Liver (tissue), 9 donors: ENCODE measurements around the gene PLB1. TPM values are rescaled to one million over a fixed set of nuclear protein-coding genes. Genes with fewer than 3 reads are reported as not detected.

ENCODE experiments used
- DNase-seq: peaks from one replicate; pipeline ENCODE4 v3.0.0-alpha.2; 2017; ENCODE audit warnings: low spot score
- H3K27ac ChIP-seq, 2 donors: one replicate each; pipeline ENCODE4 v1.7.0; 2013; ENCODE audit warnings: inconsistent platforms in 2 of 2, low read length in 2 of 2, control low read depth in 1 of 2, low read depth in 1 of 2, mild to moderate bottlenecking in 1 of 2
- H3K27me3 ChIP-seq, 4 donors: one replicate each; pipeline versions ENCODE4 v1.6.1 to v1.7.0; 2013; ENCODE audit warnings: low read length in 3 of 4, inconsistent platforms in 1 of 4, mild to moderate bottlenecking in 1 of 4, moderate library complexity in 1 of 4; ENCODE audit not compliant: control insufficient read depth in 4 of 4, insufficient read depth in 4 of 4
- H3K36me3 ChIP-seq, 4 donors: one replicate each; pipeline versions ENCODE4 v1.6.1 to v1.7.0; 2013; ENCODE audit warnings: low read length in 3 of 4, mild to moderate bottlenecking in 3 of 4, low read depth in 1 of 4, moderate library complexity in 1 of 4; ENCODE audit not compliant: control insufficient read depth in 4 of 4, insufficient read depth in 3 of 4
- H3K4me1 ChIP-seq, 4 donors: one replicate each; pipeline versions ENCODE4 v1.6.1 to v1.7.0; 2013; ENCODE audit warnings: low read length in 3 of 4, mild to moderate bottlenecking in 3 of 4, moderate library complexity in 1 of 4; ENCODE audit not compliant: control insufficient read depth in 4 of 4, insufficient read depth in 4 of 4
- H3K4me3 ChIP-seq, 3 donors: one replicate each; pipeline versions ENCODE4 v1.6.1 to v1.7.0; 2013; ENCODE audit warnings: low read length in 3 of 3, control low read depth in 1 of 3, low read depth in 1 of 3, mild to moderate bottlenecking in 1 of 3
- H3K9ac ChIP-seq, 2 donors: one replicate each; pipeline ENCODE4 v1.7.0; 2013; ENCODE audit warnings: low read length in 2 of 2, mild to moderate bottlenecking in 2 of 2, moderate library complexity in 2 of 2, control low read depth in 1 of 2, low read depth in 1 of 2
- H3K9me3 ChIP-seq, 4 donors: one replicate each; pipeline versions ENCODE4 v1.6.1 to v1.7.0; 2013; ENCODE audit warnings: low read length in 3 of 4; ENCODE audit not compliant: control insufficient read depth in 4 of 4
- CTCF ChIP-seq: fragments of 150-350 bp; IDR thresholded peaks from 2 replicates; pipeline ENCODE4 v1.5.1; 2017; ENCODE audit warnings: improper control_type of control experiment, low read depth, low read length; ENCODE audit not compliant: missing input control
- EGR1 ChIP-seq, 2 donors: IDR thresholded peaks; 2 replicates each; pipeline ENCODE4 v1.6.1; 2016 to 2018; ENCODE audit warnings: antibody characterized with exemption in 2 of 2, low read depth in 2 of 2
- FOXA1 ChIP-seq: IDR thresholded peaks from 2 replicates; pipeline ENCODE4 v1.6.1; 2016; ENCODE audit warnings: antibody characterized with exemption
- FOXA2 ChIP-seq: IDR thresholded peaks from 2 replicates; pipeline ENCODE4 v1.6.1; 2016; ENCODE audit warnings: antibody characterized with exemption
- GABPA ChIP-seq, 2 donors: IDR thresholded peaks in 1 of 2; conservative IDR thresholded peaks in 1 of 2; 2 replicates each; pipeline ENCODE4 v1.6.1; 2016; ENCODE audit warnings: antibody characterized with exemption in 2 of 2, mild to moderate bottlenecking in 1 of 2, moderate library complexity in 1 of 2
- HNF4A ChIP-seq, 2 donors: conservative IDR thresholded peaks; 2 replicates each; pipeline ENCODE4 v1.6.1; 2016; ENCODE audit warnings: antibody characterized with exemption in 2 of 2, mild to moderate bottlenecking in 2 of 2
- HNF4G ChIP-seq: IDR thresholded peaks from 2 replicates; pipeline ENCODE4 v1.6.1; 2016; ENCODE audit warnings: antibody characterized with exemption
- JUND ChIP-seq, 2 donors: IDR thresholded peaks; 2 replicates each; pipeline ENCODE4 v1.6.1; 2016; ENCODE audit warnings: antibody characterized with exemption in 2 of 2
- MAX ChIP-seq: IDR thresholded peaks from 2 replicates; pipeline ENCODE4 v1.6.1; 2016; ENCODE audit warnings: antibody characterized with exemption
- NR2F2 ChIP-seq: IDR thresholded peaks from 2 replicates; pipeline ENCODE4 v1.6.1; 2016; ENCODE audit warnings: antibody characterized with exemption
- RAD21 ChIP-seq, 2 donors: IDR thresholded peaks; 2 replicates each; pipeline ENCODE4 v1.6.1; 2016; ENCODE audit warnings: antibody characterized with exemption in 2 of 2, mild to moderate bottlenecking in 2 of 2
- REST ChIP-seq: IDR thresholded peaks from 2 replicates; pipeline ENCODE4 v1.6.1; 2016; ENCODE audit warnings: antibody characterized with exemption, mild to moderate bottlenecking
- RXRA ChIP-seq, 2 donors: IDR thresholded peaks; 2 replicates each; pipeline ENCODE4 v1.6.1; 2017 to 2018; ENCODE audit warnings: antibody characterized with exemption in 2 of 2, mild to moderate bottlenecking in 1 of 2
- SP1 ChIP-seq: IDR thresholded peaks from 2 replicates; pipeline ENCODE4 v1.6.1; 2018; ENCODE audit warnings: antibody characterized with exemption, mild to moderate bottlenecking
- TAF1 ChIP-seq: conservative IDR thresholded peaks from 2 replicates; pipeline ENCODE4 v1.6.1; 2016; ENCODE audit warnings: antibody characterized with exemption, mild to moderate bottlenecking
- YY1 ChIP-seq: IDR thresholded peaks from 2 replicates; pipeline ENCODE4 v1.6.1; 2016; ENCODE audit warnings: antibody characterized with exemption, mild to moderate bottlenecking
- WGBS: extraction: QIAGEN DNeasy Blood & Tissue Kit; methylation state at CpG from one replicate; pipeline ENCODE4 v1.1.7; 2013; 5-methylcytosine and 5-hydroxymethylcytosine counted together
- polyA plus RNA-seq, 2 donors: library from polyadenylated mRNA; stranded (reverse) in 1 of 2; unstranded in 1 of 2; fragments of 200-250 nt in 1 of 2; fragments of >200 nt in 1 of 2; fragmentation: Nextera tagmentation in 1 of 2; extraction: Ambion mirVana in 1 of 2; gene quantifications; one replicate each; pipeline versions ENCODE4 v1.2.1 to v1.2.3, GENCODE V29; 2013 to 2015
- total RNA-seq, 2 donors: library from RNA; depleted of rRNA; stranded (reverse); fragments of >200 nt; gene quantifications; one replicate each; pipeline ENCODE4 v1.2.3, GENCODE V29; 2014
- TF ChIP-seq, protein P1 (sequence below): IDR thresholded peaks from 2 replicates; pipeline ENCODE4 v1.6.1; 2016; ENCODE audit warnings: antibody characterized with exemption
- TF ChIP-seq, protein P2 (sequence below): IDR thresholded peaks from 2 replicates; pipeline ENCODE4 v1.6.1; 2016; ENCODE audit warnings: antibody characterized with exemption
- donor health status: healthy.
- donor health status: healthy.
- donor health status: healthy.
- donor health status: healthy.
- donor health status: healthy.

PLB1 gene
- total and polyA plus RNA-seq, 4 donors: 0.58 to 4.5 (median 1.6) TPM

DNA sequence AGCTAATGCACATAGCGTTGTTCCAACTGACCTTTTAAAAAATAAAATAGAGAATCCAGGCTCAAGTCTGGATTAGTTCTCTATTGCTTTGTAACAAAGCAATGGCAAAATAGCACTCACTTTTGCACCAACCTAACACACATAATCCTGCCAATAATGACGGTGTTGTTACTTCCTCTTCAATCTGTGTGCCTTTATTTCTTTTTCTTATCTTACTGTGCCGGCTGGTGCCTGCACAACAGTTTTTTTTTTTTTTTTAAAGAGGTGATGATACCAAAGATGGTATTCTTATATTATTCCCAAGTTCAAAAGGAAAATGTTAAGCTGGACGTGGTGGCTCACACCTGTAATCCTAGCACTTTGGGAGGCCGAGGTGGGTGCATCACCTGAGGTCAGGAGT is 3.4 kb downstream of the PLB1 start:
- 78% methylated on average over 5 of the region's 5 CpGs for WGBS
- H3K9ac ChIP-seq: no peak overlapping the region
- TF ChIP-seq MAX (no peak), RXRA (IDR thresholded peaks at IDR 0.05) (no peak), SP1 (no peak), FOXA1 (no peak), TAF1 (no peak), GABPA (IDR thresholded peaks at IDR 0.05 in 1 of 2, conservative IDR thresholded peaks at IDR 0.05 in 1 of 2) (no peak), RAD21 (IDR thresholded peaks at IDR 0.05) (no peak)
- H3K27ac ChIP-seq: no peak overlapping the region
- H3K4me3 ChIP-seq: no peak overlapping the region
- DNase-seq: no peak
- no peaks in the 10 kb centered on the region for H3K36me3 ChIP-seq
- no peaks in the 10 kb centered on the region for H3K4me1 ChIP-seq
- no peaks in the 10 kb centered on the region for H3K9me3 ChIP-seq
- H3K27me3 ChIP-seq: peaks cover 0 to 3% (median 0%) of the 10 kb centered on the region in 4 donors

DNA sequence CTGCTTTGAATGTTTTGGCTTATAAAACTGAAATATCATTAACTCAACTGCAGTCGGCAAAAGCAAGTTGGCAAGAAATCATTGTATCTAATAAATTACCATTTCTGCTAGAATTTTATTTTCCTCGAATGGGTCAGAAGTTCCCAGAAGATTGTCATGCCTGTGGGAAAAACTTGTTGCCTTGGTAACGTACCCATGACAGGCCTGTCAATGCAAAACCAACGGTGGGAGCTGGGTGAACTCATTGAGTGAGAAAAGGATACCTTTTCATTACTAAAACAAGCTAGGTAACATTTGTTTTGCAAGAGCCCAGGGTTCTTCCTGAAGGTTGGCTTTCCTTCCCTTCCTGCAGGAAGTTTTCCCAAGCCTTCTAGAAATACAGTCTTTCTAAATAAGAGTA is 9.5 kb downstream of the PLB1 start:
- TF ChIP-seq REST (no peak), FOXA1 (no peak), EGR1 (IDR thresholded peaks at IDR 0.05; ENCODE audit: low read depth in 2 of 2) (no peak), HNF4A (conservative IDR thresholded peaks at IDR 0.05) (no peak), MAX (no peak), GABPA (IDR thresholded peaks at IDR 0.05 in 1 of 2, conservative IDR thresholded peaks at IDR 0.05 in 1 of 2) (no peak), TAF1 (no peak), SP1 (no peak), RXRA (IDR thresholded peaks at IDR 0.05) (no peak), RAD21 (IDR thresholded peaks at IDR 0.05) (no peak), NR2F2 (no peak), FOXA2 (no peak), CTCF (no peak), YY1 (no peak), HNF4G (no peak), JUND (IDR thresholded peaks at IDR 0.05) (no peak)
- TF ChIP-seq, protein P1, sequence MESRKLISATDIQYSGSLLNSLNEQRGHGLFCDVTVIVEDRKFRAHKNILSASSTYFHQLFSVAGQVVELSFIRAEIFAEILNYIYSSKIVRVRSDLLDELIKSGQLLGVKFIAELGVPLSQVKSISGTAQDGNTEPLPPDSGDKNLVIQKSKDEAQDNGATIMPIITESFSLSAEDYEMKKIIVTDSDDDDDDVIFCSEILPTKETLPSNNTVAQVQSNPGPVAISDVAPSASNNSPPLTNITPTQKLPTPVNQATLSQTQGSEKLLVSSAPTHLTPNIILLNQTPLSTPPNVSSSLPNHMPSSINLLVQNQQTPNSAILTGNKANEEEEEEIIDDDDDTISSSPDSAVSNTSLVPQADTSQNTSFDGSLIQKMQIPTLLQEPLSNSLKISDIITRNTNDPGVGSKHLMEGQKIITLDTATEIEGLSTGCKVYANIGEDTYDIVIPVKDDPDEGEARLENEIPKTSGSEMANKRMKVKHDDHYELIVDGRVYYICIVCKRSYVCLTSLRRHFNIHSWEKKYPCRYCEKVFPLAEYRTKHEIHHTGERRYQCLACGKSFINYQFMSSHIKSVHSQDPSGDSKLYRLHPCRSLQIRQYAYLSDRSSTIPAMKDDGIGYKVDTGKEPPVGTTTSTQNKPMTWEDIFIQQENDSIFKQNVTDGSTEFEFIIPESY: no peak
- TF ChIP-seq, protein P2, sequence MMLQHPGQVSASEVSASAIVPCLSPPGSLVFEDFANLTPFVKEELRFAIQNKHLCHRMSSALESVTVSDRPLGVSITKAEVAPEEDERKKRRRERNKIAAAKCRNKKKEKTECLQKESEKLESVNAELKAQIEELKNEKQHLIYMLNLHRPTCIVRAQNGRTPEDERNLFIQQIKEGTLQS: no peak
- Histone ChIP-seq H3K27ac (no peak overlapping the region), H3K36me3 (no peaks in the 10 kb centered on the region), H3K4me3 (no peak overlapping the region), H3K27me3 (no peaks in the 10 kb centered on the region), H3K9ac (no peak overlapping the region), H3K4me1 (no peaks in the 10 kb centered on the region), H3K9me3 (no peaks in the 10 kb centered on the region)
- DNase-seq: no peak
- WGBS: 61% methylated on average over 4 of the region's 4 CpGs
